Activated T-helper 1 cell treated with anti-CD3 and anti-CD28 coated beads, Interleukin-12 subunit alpha, Interleukin-12 subunit beta, Interleukin-2, Interleukin-4 antibody, amounts not matched to agents 30 ng/mL and 10 ng/mL and 1 ng/mL, durations not matched to agents 14 hours and 24 hours and 36 hours (primary cell): ENCODE results near the gene EEF2KMT. TPM values are rescaled to one million over a fixed set of nuclear protein-coding genes. Genes with fewer than 3 reads are reported as not detected.

ENCODE experiments used
- DNase-seq: peaks from one replicate; pipeline ENCODE4 v3.0.0; 2021; ENCODE audit warnings: low spot score
- H3K27ac Mint-ChIP-seq: one replicate; pipeline ENCODE4 v1.8.0; 2021; ENCODE audit warnings: mild to moderate bottlenecking, mixed read lengths
- H3K27me3 Mint-ChIP-seq: one replicate; pipeline ENCODE4 v1.8.0; 2022; ENCODE audit warnings: mild to moderate bottlenecking, moderate library complexity, mixed read lengths; ENCODE audit not compliant: insufficient read depth
- H3K36me3 Mint-ChIP-seq: one replicate; pipeline ENCODE4 v1.8.0; 2021; ENCODE audit warnings: low read depth, mixed read lengths
- H3K4me1 Mint-ChIP-seq: one replicate; pipeline ENCODE4 v1.8.0; 2021; ENCODE audit warnings: low read depth, mixed read lengths
- H3K4me3 Mint-ChIP-seq: one replicate; pipeline ENCODE4 v1.8.0; 2021; ENCODE audit warnings: mild to moderate bottlenecking, moderate library complexity, mixed read lengths
- H3K9me3 Mint-ChIP-seq: one replicate; pipeline ENCODE4 v1.8.0; 2021; ENCODE audit warnings: mixed read lengths
- intact Hi-C: fragments of 100-400 bp; cut with micrococcal nuclease; formaldehyde crosslinking; loops from one replicate; pipeline ENCODE4 v1.15.1; 2024
- total RNA-seq: library from RNA; stranded (reverse); gene quantifications from 2 replicates; pipeline ENCODE4 v1.2.3, GENCODE V29; 2022

The EEF2KMT gene
- total RNA-seq, 1 donor from 2014 or later, result 27.5 TPM

DNA sequence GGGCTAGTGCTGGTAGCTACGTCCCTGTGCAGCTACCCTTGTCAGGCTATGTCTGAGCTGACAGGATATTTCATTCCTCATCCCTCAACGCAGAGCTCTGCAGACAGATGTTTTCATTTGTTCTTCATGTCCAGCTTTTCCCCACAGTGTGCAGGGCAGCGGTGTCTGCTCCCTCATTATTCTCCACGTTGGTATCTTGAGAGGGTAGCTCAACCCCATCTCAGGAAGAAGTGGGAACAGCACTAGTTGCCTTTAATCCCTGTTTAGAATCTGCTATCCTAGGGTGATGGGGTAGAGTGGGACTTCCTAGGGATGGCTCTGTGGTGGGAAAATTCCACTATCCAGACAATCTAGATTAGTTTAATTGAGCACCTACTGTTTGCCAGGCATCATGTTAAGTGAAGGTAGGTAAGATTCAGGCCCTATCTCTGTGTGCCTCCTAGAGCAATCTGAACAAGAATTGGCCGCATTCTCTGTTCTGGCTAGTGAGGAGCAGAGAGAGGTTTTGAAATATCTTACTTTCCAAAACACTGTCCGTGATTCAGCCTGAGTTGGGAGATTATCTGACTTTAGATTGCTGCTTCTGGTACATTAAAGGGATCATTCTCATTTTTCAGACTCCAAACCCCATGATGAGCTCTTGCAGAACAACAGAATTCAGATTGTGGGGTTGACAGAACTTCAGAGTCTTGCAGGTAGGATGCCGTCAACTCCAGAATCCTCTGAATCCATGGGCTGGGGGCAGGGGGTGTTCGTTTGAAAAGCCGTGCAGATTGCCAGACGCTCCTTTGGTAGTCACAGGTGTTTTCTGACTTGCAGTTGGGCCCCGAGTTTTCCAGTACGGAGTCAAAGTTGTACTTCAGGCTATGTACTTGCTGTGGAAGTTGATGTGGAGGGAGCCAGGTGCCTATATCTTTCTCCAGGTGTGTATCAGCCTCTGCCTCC lies 25.0 kb downstream of the EEF2KMT start:
- Mint-ChIP-seq H3K9me3 (no peaks in the 10 kb centered on the region), H3K4me3 (peak overlapping the region; percentile 93), H3K27ac (peak overlapping the region; percentile 97), H3K27me3 (peaks cover 4% of the 10 kb centered on the region), H3K36me3 (peaks cover 7% of the 10 kb centered on the region), H3K4me1 (peaks cover 24% of the 10 kb centered on the region)
- intact Hi-C loops, result loop anchor here (5.0 kb wide), 2 partner anchors 225 to 305 kb away; partner anchors contain the start of genes GLYR1, UBN1 and ZNF500
- DNase-seq, result no peak

- Mint-ChIP-seq H3K9me3 (no peaks in the 10 kb centered on the region), H3K4me3 (peak within 1 kb of the TSS; percentile 93), H3K36me3 (peaks cover 7% of the 10 kb centered on the region), H3K4me1 (peaks cover 24% of the 10 kb centered on the region), H3K27me3 (peaks cover 6% of the 10 kb centered on the region), H3K27ac (peak within 1 kb of the TSS; percentile 97)
- intact Hi-C loops, result loop anchor here (1.0 to 5.0 kb wide), 6 partner anchors 20 to 305 kb away; partner anchors contain the start of genes EEF2KMT, GLYR1, ROGDI and UBN1
- peak; percentile 88 for DNase-seq
Observed at GRCh38 chr16:5071681-5072333, 25.8 kb downstream of the EEF2KMT start, which contains the start of gene ALG1. Gene ALG1 (plus strand): TSS chr16:5071843. CDS start chr16:5071850, 7 bp downstream.

DNA sequence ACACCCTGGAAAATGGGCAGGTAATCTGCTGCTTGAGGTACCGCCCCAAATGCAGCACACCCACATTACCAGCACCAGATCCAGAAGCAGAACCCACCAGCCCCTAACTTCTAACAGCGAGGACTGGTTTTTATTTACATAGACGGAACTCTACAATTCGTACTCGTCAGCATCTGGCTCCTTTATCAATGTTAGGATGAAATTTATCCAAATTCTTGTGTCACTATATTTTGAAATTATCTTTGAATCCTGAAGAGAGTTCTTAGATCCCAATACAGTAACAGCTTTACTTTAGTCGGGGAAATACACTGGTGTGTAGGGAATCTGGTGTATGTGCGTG lies 26.3 kb downstream of the EEF2KMT start:
- Mint-ChIP-seq H3K9me3 (no peaks in the 10 kb centered on the region), H3K27me3 (peaks cover 6% of the 10 kb centered on the region), H3K4me3 (peak overlapping the region; percentile 93), H3K36me3 (peaks cover 7% of the 10 kb centered on the region), H3K4me1 (peaks cover 24% of the 10 kb centered on the region), H3K27ac (peak overlapping the region; percentile 97)
- intact Hi-C loops, result loop anchor here (1.0 to 5.0 kb wide), 6 partner anchors 21 to 304 kb away; partner anchors contain the start of genes EEF2KMT, GLYR1, ROGDI and UBN1
- no peak for DNase-seq

- intact Hi-C loops, result loop anchor here (1.0 to 5.0 kb wide), 6 partner anchors 22 to 303 kb away; partner anchors contain the start of genes EEF2KMT, GLYR1, ROGDI and UBN1
Observed at GRCh38 chr16:5070431-5071186, 27.0 kb downstream of the EEF2KMT start.

GRCh38 chr16:5069854-5070253 lies 27.7 kb downstream of the EEF2KMT start:
- H3K4me3 Mint-ChIP-seq, result peak overlapping the region; percentile 22
- H3K9me3 Mint-ChIP-seq, result no peaks in the 10 kb centered on the region
- no peak overlapping the region for H3K27ac Mint-ChIP-seq
- peaks cover 24% of the 10 kb centered on the region for H3K4me1 Mint-ChIP-seq
- DNase-seq, result no peak
- intact Hi-C loops, result loop anchor here (2.0 to 5.0 kb wide), 3 partner anchors 223 to 303 kb away; partner anchors contain the start of genes GLYR1, ROGDI, UBN1 and ZNF500
- H3K36me3 Mint-ChIP-seq, result peaks cover 4% of the 10 kb centered on the region
- H3K27me3 Mint-ChIP-seq, result peaks cover 6% of the 10 kb centered on the region

More at GRCh38 chr16:5070431-5071186, 27.0 kb downstream of the EEF2KMT start:
- Mint-ChIP-seq H3K9me3 (no peaks in the 10 kb centered on the region), H3K4me3 (peak overlapping the region; percentile 93), H3K36me3 (peaks cover 4% of the 10 kb centered on the region), H3K27me3 (peaks cover 6% of the 10 kb centered on the region), H3K27ac (peak overlapping the region; percentile 97), H3K4me1 (peaks cover 24% of the 10 kb centered on the region)
- DNase-seq, result no peak

GRCh38 chr16:5069048-5069447 lies 28.5 kb downstream of the EEF2KMT start:
- peaks cover 24% of the 10 kb centered on the region for H3K4me1 Mint-ChIP-seq
- DNase-seq, result no peak
- H3K9me3 Mint-ChIP-seq, result no peaks in the 10 kb centered on the region
- intact Hi-C loops, result no loop called here
- no peak overlapping the region for H3K27ac Mint-ChIP-seq
- peaks cover 2% of the 10 kb centered on the region for H3K36me3 Mint-ChIP-seq
- H3K4me3 Mint-ChIP-seq, result no peak overlapping the region
- H3K27me3 Mint-ChIP-seq, result peaks cover 6% of the 10 kb centered on the region

DNA sequence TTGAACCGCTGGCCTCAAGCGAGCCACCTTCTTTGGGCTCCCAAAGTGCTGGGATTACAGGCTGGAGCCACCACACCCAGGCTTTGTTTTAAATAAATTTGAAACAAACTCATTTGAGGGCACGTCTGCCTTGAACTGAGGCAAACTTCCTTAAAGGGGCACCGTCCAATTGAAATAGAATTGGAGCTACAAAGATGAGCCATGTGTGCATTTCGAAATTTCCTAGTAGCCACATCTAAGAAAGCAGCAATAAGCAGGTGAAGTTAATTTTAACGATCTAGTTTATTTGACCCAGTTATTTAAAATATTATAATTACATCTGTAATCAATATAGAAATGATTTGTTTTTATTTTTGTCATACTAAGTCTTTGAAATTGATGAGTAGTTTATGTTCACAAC lies 31.1 kb downstream of the EEF2KMT start:
- intact Hi-C loops, result no loop called here
- Mint-ChIP-seq H3K9me3 (no peaks in the 10 kb centered on the region), H3K27me3 (peaks cover 6% of the 10 kb centered on the region), H3K27ac (no peak overlapping the region), H3K36me3 (no peaks in the 10 kb centered on the region), H3K4me1 (peaks cover 8% of the 10 kb centered on the region), H3K4me3 (no peak overlapping the region)
- DNase-seq, result no peak

- Mint-ChIP-seq H3K27me3 (peaks cover 4% of the 10 kb centered on the region), H3K27ac (no peak within 1 kb of the TSS), H3K36me3 (no peaks in the 10 kb centered on the region), H3K9me3 (no peaks in the 10 kb centered on the region), H3K4me1 (peaks cover under 1% of the 10 kb centered on the region), H3K4me3 (no peak within 1 kb of the TSS)
- DNase-seq, result no peak
- intact Hi-C loops, result no loop called here
Observed at GRCh38 chr16:5065813-5066212, 31.8 kb downstream of the EEF2KMT start, which contains the start of gene C16orf89. Gene C16orf89 (minus strand): TSS chr16:5065956. CDS start chr16:5065908, 48 bp downstream.

- H3K36me3 Mint-ChIP-seq, result no peaks in the 10 kb centered on the region
- H3K27ac Mint-ChIP-seq, result no peak overlapping the region
- intact Hi-C loops, result no loop called here
- DNase-seq, result no peak
- H3K4me1 Mint-ChIP-seq, result no peaks in the 10 kb centered on the region
- H3K9me3 Mint-ChIP-seq, result no peaks in the 10 kb centered on the region
- peaks cover 4% of the 10 kb centered on the region for H3K27me3 Mint-ChIP-seq
- no peak overlapping the region for H3K4me3 Mint-ChIP-seq
Observed at GRCh38 chr16:5065326-5065725, 32.3 kb downstream of the EEF2KMT start.

DNA sequence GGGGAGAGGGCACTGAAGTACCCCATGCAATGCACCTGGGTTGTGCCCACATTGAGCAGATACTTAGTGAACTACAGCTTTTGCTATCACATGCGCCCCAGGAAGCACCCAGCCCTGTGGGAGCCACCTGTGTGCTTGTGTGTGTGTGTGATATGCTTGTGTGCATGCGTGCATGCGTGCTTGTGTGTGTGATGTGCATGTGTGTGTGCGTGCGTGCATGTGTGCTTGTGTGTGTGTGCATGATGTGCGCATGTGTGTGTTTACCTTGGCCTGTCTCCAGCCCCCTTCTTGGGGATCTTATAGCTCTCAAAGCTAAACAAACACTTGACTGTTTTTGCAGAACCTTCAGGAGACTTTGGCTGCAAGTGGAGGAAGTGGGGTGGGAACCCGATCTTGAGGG lies 32.7 kb downstream of the EEF2KMT start:
- intact Hi-C loops, result no loop called here
- Mint-ChIP-seq H3K27ac (no peak overlapping the region), H3K27me3 (peaks cover 4% of the 10 kb centered on the region), H3K4me3 (no peak overlapping the region), H3K4me1 (no peaks in the 10 kb centered on the region), H3K36me3 (no peaks in the 10 kb centered on the region), H3K9me3 (no peaks in the 10 kb centered on the region)
- no peak for DNase-seq

DNA sequence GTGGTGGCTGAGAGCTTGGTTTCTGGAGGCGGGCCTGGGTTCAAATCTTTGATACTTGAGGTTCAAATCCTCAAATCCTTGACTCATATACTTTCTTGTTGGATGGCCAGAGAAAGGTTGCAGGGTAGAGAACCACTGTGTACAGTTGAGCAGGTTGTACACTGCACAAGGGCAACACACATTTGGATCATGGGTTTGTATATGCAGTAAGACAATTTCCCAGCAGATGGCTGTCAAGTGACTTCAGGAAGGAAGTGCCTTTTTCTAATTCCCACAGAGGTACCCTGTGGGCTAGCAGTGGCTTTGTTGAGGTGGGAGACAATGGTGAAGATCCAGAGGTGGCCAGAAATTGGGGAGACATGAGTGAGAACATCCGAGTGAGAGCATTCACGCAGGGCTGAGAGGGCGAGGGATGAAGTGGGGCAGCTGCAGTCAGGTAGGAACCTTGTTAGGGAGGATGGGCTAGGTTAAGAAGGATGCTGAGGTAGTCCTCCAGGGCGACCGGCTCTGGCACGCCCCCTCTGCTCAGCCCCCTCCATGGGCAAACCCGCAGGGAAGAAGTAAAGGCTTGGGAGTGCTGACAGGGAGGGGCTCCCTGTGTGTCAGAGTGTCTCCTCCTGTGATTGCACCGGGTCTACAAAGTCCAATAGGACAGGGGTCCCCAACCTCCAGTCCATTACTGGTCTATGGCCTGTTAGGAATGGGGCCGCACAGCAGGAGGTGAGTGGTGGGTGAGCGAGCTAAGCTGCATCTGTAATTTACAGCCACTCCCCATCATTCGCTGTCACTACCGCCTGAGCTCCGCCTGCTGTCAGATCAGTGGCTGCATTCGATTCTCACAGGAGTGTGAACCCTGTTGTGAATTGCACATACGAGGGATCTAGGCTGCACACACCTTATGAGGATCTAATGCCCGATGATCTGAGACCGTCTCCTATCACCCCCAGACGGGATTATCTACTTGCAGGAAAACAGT lies 34.5 kb downstream of the EEF2KMT start:
- no peak for DNase-seq
- Mint-ChIP-seq H3K4me3 (no peak overlapping the region), H3K4me1 (no peaks in the 10 kb centered on the region), H3K27me3 (peaks cover 2% of the 10 kb centered on the region), H3K36me3 (no peaks in the 10 kb centered on the region), H3K9me3 (no peaks in the 10 kb centered on the region), H3K27ac (no peak overlapping the region)
- intact Hi-C loops, result no loop called here
